Stimulated activated CD4-positive, alpha-beta T cell treated with anti-CD3 and anti-CD28 coated beads, TNF-alpha, amount 100 ng/mL, for 4 hours (primary cell): Measurements from ENCODE around the gene CES5A.
"Not testable (repeated sequence)": the region's sequence is repeated elsewhere in the genome, so short reads cannot be mapped to it uniquely, and the experiment has no call there.

Experiments used
- DNase-seq, 3 experiments: peaks; one replicate each; pipeline ENCODE4 v3.0.0-alpha.2; 2020; ENCODE audit warnings: low read depth in 3 of 3

The CES5A gene

DNA sequence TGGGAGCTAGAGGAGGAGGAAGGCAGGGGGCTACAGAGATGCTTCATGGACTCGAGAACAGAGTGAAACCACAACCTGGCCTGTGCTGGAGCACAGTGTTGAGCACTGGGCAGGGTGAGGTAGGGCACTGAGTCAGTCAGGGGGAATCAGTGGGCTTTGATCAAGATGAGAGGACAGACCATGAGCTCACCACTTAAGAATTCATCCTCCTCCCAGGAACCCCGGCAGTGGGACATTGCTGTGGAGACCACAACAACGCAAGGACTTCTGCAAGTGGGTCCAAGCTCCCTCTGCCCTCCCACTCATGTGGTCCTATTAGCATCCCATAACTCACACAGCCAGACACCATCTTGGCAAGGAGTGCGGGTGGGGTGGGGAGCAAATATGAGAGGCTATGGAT, 1.7 kb upstream of the CES5A start:
- DNase-seq, result no peak

DNA sequence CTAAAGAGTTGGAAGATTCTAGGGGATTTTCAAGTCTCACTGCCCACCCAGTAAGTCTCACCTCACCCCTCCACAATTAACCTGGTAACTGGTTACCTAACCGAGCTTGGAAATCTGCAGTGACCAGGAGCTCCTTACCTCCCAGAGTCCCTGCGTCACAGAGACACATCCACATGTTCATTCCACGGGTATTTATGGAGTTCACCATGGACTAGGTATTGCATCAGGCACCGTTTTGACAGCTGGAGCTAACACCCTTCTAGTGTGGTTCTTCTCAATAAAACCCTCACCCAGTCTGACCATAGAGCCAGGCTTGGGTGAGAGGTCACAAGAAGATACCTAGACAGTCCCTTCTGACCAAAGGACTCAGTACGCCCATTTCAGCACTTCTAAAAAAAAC, 2.1 kb downstream of the CES5A start:
- no peak for DNase-seq

- DNase-seq, result no peak
Measured at GRCh38 chr16:55872130-55872529, 3.0 kb downstream of the CES5A start.

DNA sequence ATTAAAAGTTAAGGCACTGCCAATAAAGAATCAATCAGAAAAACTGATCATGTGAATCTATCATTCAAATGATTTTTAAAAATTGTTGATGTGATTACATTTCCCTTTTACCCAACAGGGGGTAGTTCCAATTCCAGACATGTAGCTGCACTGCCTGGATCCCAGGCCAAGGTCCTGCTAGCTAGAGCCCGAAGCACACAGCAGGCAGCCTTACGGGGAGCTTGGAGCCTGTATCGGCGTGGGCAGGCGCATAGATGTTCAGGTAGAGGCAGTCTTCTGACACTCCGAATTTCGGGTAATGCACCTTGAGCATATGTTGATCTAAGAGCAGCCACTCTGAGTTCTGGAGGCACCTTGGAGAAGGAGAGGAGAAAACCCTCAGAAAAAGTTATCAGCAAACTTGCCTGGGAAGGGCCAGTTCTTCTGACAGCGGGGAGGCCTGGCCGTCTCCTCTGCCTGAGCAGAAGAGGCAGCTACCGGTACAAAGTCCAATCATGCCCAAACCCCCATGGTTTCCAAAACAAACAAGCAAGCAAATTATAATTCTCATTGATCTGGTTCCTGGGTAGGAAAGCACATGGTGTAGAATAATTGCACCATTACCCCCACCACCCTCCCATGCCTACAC, 3.6 kb downstream of the CES5A start:
- no peak for DNase-seq

GRCh38 chr16:55868980-55869379, 6.2 kb downstream of the CES5A start:
- no peak for DNase-seq

DNA sequence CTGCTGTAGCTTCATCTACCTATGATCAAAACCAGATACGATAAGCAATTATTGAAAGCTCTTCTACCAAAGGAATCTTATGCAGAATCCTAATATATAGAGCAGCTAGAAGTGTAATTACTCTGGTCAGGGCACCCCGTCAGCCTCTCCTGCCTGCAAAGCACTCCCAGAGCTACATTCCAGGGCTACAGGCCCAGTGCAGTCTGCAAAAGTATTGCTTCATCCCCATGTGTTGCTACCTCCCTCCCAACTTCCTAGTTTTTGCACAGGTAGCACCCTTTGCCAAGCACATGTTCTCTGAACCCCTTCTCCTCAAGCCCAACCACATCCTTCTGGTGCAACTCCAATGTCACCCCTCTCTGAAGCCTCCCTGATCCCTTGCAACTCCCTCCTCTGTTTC, 7.0 kb downstream of the CES5A start:
- DNase-seq, result no peak

DNA sequence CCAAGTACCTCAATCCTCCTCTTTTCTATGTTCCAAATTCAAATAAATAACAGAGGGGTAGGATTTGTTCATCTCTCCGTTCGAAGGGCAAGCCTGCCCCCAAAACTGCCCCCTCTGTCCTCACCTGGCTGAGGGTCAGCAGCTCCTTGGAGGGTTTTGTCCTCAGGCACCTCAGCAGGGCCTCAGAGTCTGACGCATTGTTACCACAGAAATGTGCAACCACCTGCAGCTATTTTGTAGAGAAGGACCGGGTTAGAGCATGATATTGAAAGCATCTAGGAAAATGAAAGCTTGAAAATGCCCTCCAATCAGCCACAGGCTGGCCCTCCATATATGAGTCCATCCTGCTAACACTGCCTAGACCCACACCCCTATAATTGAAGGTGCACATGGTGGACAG, 13.9 kb downstream of the CES5A start:
- DNase-seq, result no peak

DNA sequence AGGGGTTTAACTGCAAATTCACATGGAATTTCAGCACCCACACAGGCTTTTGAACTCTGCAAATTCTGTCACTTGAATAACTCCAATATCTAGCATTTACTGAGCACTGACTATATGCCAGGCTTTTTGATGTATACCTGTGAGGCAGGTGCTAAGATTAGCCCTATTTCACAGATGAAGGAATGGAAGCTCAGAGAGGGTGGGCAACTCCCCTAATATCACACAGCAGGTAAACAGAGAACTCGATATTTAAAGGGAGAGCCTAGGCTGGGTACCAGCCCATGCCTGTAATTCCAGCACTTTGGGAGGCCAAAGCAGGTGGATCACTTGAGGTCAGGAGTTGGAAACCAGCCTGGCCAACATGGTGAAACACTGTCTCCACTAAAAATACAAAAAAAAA, 17.5 kb downstream of the CES5A start:
- not testable (repeated sequence) for DNase-seq

DNA sequence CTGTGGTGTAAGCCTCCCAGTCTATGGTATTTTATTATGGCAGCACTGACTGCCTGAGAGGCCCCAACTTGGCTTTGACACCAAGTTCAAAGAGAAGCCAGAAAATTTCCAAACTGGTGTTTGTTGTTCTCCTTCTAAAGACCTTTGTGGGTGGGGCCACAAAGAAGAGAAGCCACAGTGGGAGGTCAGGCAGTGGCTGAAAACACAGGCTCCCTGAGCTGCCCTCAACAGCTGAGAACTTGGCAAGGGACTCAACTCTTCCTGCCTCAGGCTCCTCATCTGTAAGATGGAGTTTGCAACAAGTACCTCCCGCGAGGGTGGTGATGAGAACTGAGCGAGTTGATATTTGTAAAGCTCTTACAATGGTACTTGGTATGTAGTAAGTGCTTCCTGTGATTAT, 18.2 kb downstream of the CES5A start:
- no peak for DNase-seq

DNA sequence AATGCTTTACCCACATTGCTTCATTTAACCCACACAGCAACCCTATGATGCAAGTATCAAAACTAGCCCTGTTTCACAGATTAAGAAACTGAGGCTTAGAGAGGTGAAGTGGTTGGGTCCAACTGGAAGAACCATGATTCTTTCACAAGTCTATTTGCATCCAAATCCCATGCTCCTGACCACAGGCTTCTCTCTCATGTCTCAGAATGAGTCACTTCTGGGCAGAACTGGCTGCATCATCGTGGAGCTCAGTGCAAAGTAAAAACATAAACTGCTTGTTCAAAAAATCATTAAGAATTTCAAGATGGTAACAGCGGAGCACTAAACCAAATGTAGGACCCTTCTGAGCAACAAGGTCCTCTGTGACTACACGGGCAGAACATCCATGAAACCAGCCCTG, 22.1 kb downstream of the CES5A start:
- DNase-seq, result no peak

DNA sequence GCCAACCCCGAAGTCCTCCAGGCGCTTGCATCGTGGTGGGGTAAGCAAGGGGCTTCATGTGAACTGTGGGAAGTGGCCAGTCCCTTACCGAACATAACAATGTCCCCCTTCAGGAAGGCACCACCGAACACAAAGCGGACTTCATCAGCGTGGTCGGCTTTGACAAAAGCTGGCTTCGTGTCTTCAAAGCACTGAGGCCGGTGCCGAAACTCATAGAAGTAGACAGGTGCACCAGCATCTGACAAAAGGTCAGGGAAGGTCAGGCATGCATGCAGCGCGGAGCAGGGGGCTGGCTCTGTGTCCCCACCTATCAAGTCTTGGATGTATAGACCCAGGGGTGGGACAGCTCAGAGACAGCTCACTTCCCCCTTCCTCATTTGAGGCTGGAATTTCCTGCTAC, 25.6 kb downstream of the CES5A start:
- DNase-seq, result no peak

GRCh38 chr16:55846598-55847346, 28.4 kb downstream of the CES5A start:
- DNase-seq, result no peak

GRCh38 chr16:55843105-55843395, 32.1 kb downstream of the CES5A start:
- no peak for DNase-seq

- no peak for DNase-seq
Measured at GRCh38 chr16:55842369-55843104, 32.6 kb downstream of the CES5A start.

GRCh38 chr16:55839115-55839514, 36.1 kb downstream of the CES5A start:
- no peak for DNase-seq

GRCh38 chr16:55836158-55836611, 39.0 kb downstream of the CES5A start:
- no peak for DNase-seq

GRCh38 chr16:55835581-55835980, 39.6 kb downstream of the CES5A start:
- DNase-seq, result no peak

GRCh38 chr16:55835173-55835572, 40.0 kb downstream of the CES5A start:
- DNase-seq, result not testable (repeated sequence)

DNA sequence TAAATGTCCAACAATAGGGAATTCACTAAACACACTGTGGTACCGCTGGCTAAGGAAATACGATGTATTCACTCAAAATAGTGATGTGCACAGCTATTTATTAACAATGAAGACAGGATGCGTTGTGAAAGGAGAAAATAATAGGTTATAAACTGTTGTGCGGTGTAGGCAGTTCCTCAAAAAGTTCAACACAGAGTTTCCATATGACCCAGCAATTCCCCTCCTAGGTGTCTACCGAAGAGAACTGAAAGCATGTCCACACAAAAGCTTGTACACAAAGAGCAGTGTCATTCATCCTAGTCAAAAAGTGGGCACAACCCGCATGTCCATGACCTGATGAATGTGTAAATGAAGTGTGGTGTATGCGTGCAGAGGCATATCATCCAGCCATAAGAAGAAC, 41.1 kb downstream of the CES5A start:
- no peak for DNase-seq

DNA sequence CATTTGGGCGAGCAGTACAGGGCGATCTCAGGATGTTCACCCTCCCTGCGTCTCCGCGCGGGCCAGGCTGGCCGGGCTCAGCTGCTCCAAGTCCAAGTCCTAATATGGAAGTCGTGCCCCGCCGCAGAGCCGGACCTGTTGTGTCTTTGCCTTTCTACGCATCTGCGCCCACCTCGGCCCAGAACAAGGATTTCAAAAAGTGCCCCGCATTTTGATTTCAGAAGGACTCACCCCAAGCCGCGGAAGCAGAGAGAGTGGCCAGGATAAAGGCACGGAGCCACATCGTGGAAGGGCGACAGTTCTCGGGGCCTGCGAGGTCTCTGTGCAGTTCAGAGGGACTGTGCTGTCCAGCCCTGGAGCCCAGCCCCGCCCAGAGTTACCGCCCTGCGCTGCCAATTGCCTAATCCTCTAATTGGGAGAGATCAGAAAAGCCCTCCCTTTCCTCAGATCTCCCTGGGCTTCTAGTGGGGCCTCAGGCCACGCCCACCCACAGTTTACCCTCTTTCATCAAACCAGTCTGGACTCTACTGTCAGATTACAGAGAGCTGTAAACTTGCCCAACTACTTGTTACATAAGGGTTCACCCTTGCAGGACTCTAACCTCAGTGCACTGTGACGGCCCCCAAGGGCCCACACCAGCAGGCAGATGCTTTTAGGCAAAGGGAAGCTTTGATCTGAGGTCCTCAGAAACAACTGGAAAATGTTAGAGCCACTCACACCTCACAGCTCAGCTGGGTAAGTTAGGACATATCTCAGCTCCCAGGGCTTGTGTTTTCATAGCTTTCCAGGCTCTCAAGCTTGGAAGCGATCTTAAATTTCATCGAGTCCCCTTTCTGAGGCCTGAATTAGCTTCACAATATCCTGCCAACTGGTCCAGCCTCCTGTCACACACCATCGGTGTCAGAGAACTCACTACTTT, 42.1 kb downstream of the CES5A start, which contains the start of gene CES1:
CES1 (minus strand) TSS at position 324 of the 919 bp plus-strand sequence; CDS start at position 283, 41 bp downstream.
- DNase-seq, result no peak

GRCh38 chr16:55832425-55832772, 42.8 kb downstream of the CES5A start:
- DNase-seq, result no peak
